Mesendoderm (in vitro differentiated cells): Measurements from ENCODE around the gene ADCY7.

Experiments
- DNase-seq: peaks from one replicate; pipeline ENCODE4 v3.0.0; 2013
- H2AK5ac ChIP-seq: 2 replicates; pipeline ENCODE4 v1.6.1; 2013; ENCODE audit warnings: low read length, inconsistent platforms
- H2BK120ac ChIP-seq: 2 replicates; pipeline ENCODE4 v1.6.1; 2013; ENCODE audit warnings: low read depth, mild to moderate bottlenecking, low read length, moderate library complexity, mixed read lengths
- H2BK15ac ChIP-seq: replicated peaks from 2 replicates; pipeline ENCODE4 v1.6.1; 2013; ENCODE audit warnings: low read depth, mild to moderate bottlenecking, moderate library complexity
- H2BK5ac ChIP-seq: 2 replicates; pipeline ENCODE4 v1.6.1; 2013; ENCODE audit warnings: low read length, inconsistent platforms
- H3K18ac ChIP-seq: 2 replicates; pipeline ENCODE4 v1.6.1; 2013; ENCODE audit warnings: mild to moderate bottlenecking, low read length, mixed read lengths
- H3K23ac ChIP-seq: one replicate; pipeline ENCODE4 v1.6.1; 2013; ENCODE audit warnings: low read length
- H3K27ac ChIP-seq: 2 replicates; pipeline ENCODE4 v1.5.1; 2013; ENCODE audit warnings: low read depth, mild to moderate bottlenecking, inconsistent platforms, low read length, moderate library complexity
- H3K27me3 ChIP-seq: 2 replicates; pipeline ENCODE4 v1.6.1; 2013; ENCODE audit warnings: low read length, control low read depth, mild to moderate bottlenecking, inconsistent platforms; ENCODE audit not compliant: insufficient read depth, poor library complexity
- H3K36me3 ChIP-seq: 2 replicates; pipeline ENCODE4 v1.6.1; 2013; ENCODE audit warnings: low read length, inconsistent platforms; ENCODE audit not compliant: control insufficient read depth, insufficient read depth
- H3K4ac ChIP-seq: one replicate; pipeline ENCODE4 v1.6.1; 2013; ENCODE audit warnings: low read depth, mild to moderate bottlenecking, low read length, moderate library complexity
- H3K4me1 ChIP-seq: 2 replicates; pipeline ENCODE4 v1.6.1; 2013; ENCODE audit warnings: low read depth, low read length, inconsistent platforms; ENCODE audit not compliant: control insufficient read depth
- H3K4me2 ChIP-seq: 2 replicates; pipeline ENCODE4 v1.6.1; 2013; ENCODE audit warnings: low read length
- H3K4me3 ChIP-seq: 2 replicates; pipeline ENCODE4 v1.5.1; 2013; ENCODE audit warnings: mild to moderate bottlenecking, low read length
- H3K56ac ChIP-seq: one replicate; pipeline ENCODE4 v1.6.1; 2013; ENCODE audit warnings: low read length
- H3K79me1 ChIP-seq: 2 replicates; pipeline ENCODE4 v1.6.1; 2013; ENCODE audit warnings: low read length, inconsistent platforms
- H3K79me2 ChIP-seq: 2 replicates; pipeline ENCODE4 v1.6.1; 2013; ENCODE audit warnings: mild to moderate bottlenecking, low read length; ENCODE audit not compliant: control insufficient read depth, insufficient read depth
- H3K9ac ChIP-seq: 2 replicates; pipeline ENCODE4 v1.6.1; 2013; ENCODE audit warnings: low read length, inconsistent platforms
- H4K5ac ChIP-seq: one replicate; pipeline ENCODE4 v1.6.1; 2013; ENCODE audit warnings: low read length
- H4K8ac ChIP-seq: one replicate; pipeline ENCODE4 v1.6.1; 2013; ENCODE audit warnings: low read depth, mild to moderate bottlenecking, control low read depth, low read length, moderate library complexity
- WGBS: extraction: QIAGEN DNeasy Blood & Tissue Kit; methylation state at CpG from one replicate; pipeline ENCODE4 v1.1.7; 2013; ENCODE audit warnings: low lambda C conversion rate, missing lambda C conversion rate; ENCODE audit not compliant: insufficient coverage; ENCODE audit errors: extremely low coverage; 5-methylcytosine and 5-hydroxymethylcytosine counted together

Gene ADCY7

GRCh38 chr16:50305441-50306061 lies 39.2 kb downstream of the ADCY7 start:
- no peaks in the 10 kb centered on the region for H3K27me3 ChIP-seq

GRCh38 chr16:50306287-50306686 lies 39.9 kb downstream of the ADCY7 start:
- H3K79me2 ChIP-seq, result no peaks in the 10 kb centered on the region
- H3K27me3 ChIP-seq, result no peaks in the 10 kb centered on the region
- no peak overlapping the region for H2BK15ac ChIP-seq
- no peak overlapping the region for H2AK5ac ChIP-seq
- no peak overlapping the region for H3K4me3 ChIP-seq
- no peak overlapping the region for H2BK120ac ChIP-seq
- H3K4ac ChIP-seq, result no peak overlapping the region
- H2BK5ac ChIP-seq, result no peak overlapping the region
- no peaks in the 10 kb centered on the region for H3K4me1 ChIP-seq
- no peak for DNase-seq
- no peak overlapping the region for H3K23ac ChIP-seq
- H4K8ac ChIP-seq, result no peak overlapping the region
- H3K4me2 ChIP-seq, result no peak overlapping the region
- no peak overlapping the region for H3K18ac ChIP-seq
- no peaks in the 10 kb centered on the region for H3K79me1 ChIP-seq
- H3K27ac ChIP-seq, result no peak overlapping the region
- no peak overlapping the region for H3K56ac ChIP-seq
- no peaks in the 10 kb centered on the region for H3K36me3 ChIP-seq
- WGBS, result no CpG with 5 or more reads among the region's 9 CpGs
- no peak overlapping the region for H4K5ac ChIP-seq
- H3K9ac ChIP-seq, result no peak overlapping the region

More at GRCh38 chr16:50305441-50306061, 39.2 kb downstream of the ADCY7 start:
- H4K8ac ChIP-seq, result no peak overlapping the region
- H3K9ac ChIP-seq, result no peak overlapping the region
- no peaks in the 10 kb centered on the region for H3K36me3 ChIP-seq
- H2BK5ac ChIP-seq, result no peak overlapping the region
- no peaks in the 10 kb centered on the region for H3K4me1 ChIP-seq
- no peaks in the 10 kb centered on the region for H3K79me1 ChIP-seq
- no peak overlapping the region for H2BK15ac ChIP-seq
- no peak overlapping the region for H2AK5ac ChIP-seq
- H3K56ac ChIP-seq, result no peak overlapping the region
- no peak overlapping the region for H3K4ac ChIP-seq
- H3K18ac ChIP-seq, result no peak overlapping the region
- DNase-seq, result no peak
- no peaks in the 10 kb centered on the region for H3K79me2 ChIP-seq
- no CpG with 5 or more reads among the region's 21 CpGs for WGBS
- H3K4me2 ChIP-seq, result no peak overlapping the region
- H3K27ac ChIP-seq, result no peak overlapping the region
- H4K5ac ChIP-seq, result no peak overlapping the region
- H2BK120ac ChIP-seq, result no peak overlapping the region
- H3K23ac ChIP-seq, result no peak overlapping the region
- H3K4me3 ChIP-seq, result no peak overlapping the region

GRCh38 chr16:50308237-50308965 lies 42.0 kb downstream of the ADCY7 start:
- no peak overlapping the region for H3K23ac ChIP-seq
- no peak overlapping the region for H3K27ac ChIP-seq
- no peak overlapping the region for H3K4me2 ChIP-seq
- no peaks in the 10 kb centered on the region for H3K4me1 ChIP-seq
- no peak for DNase-seq
- no CpG with 5 or more reads among the region's 18 CpGs for WGBS
- no peak overlapping the region for H2BK120ac ChIP-seq
- H3K79me1 ChIP-seq, result no peaks in the 10 kb centered on the region
- H3K27me3 ChIP-seq, result no peaks in the 10 kb centered on the region
- no peak overlapping the region for H2BK5ac ChIP-seq
- no peak overlapping the region for H3K4ac ChIP-seq
- H3K4me3 ChIP-seq, result no peak overlapping the region
- no peak overlapping the region for H2BK15ac ChIP-seq
- no peak overlapping the region for H4K5ac ChIP-seq
- no peak overlapping the region for H3K18ac ChIP-seq
- no peaks in the 10 kb centered on the region for H3K36me3 ChIP-seq
- no peaks in the 10 kb centered on the region for H3K79me2 ChIP-seq
- H3K9ac ChIP-seq, result no peak overlapping the region
- H3K56ac ChIP-seq, result no peak overlapping the region
- no peak overlapping the region for H4K8ac ChIP-seq
- no peak overlapping the region for H2AK5ac ChIP-seq

- H2BK15ac ChIP-seq, result no peak overlapping the region
- no peak overlapping the region for H3K23ac ChIP-seq
- no peak overlapping the region for H3K18ac ChIP-seq
- H3K27ac ChIP-seq, result no peak overlapping the region
- DNase-seq, result no peak
- H3K4ac ChIP-seq, result no peak overlapping the region
- WGBS, result no CpG with 5 or more reads among the region's 11 CpGs
- no peaks in the 10 kb centered on the region for H3K4me1 ChIP-seq
- H3K56ac ChIP-seq, result no peak overlapping the region
- no peak overlapping the region for H4K8ac ChIP-seq
- no peak overlapping the region for H3K9ac ChIP-seq
- H3K4me3 ChIP-seq, result no peak overlapping the region
- H3K4me2 ChIP-seq, result no peak overlapping the region
- H3K36me3 ChIP-seq, result peaks cover 2% of the 10 kb centered on the region
- no peak overlapping the region for H2BK5ac ChIP-seq
- no peak overlapping the region for H2BK120ac ChIP-seq
- H3K79me2 ChIP-seq, result no peaks in the 10 kb centered on the region
- no peaks in the 10 kb centered on the region for H3K27me3 ChIP-seq
- no peak overlapping the region for H2AK5ac ChIP-seq
- H4K5ac ChIP-seq, result no peak overlapping the region
- no peaks in the 10 kb centered on the region for H3K79me1 ChIP-seq
These were observed 42.8 kb downstream of the ADCY7 start for GRCh38 chr16:50309156-50309526.

- Histone ChIP-seq H3K36me3 (peaks cover 2% of the 10 kb centered on the region), H2BK120ac (no peak overlapping the region), H3K4me1 (no peaks in the 10 kb centered on the region), H3K18ac (no peak overlapping the region), H4K8ac (no peak overlapping the region), H3K56ac (no peak overlapping the region), H2BK5ac (no peak overlapping the region), H2BK15ac (no peak overlapping the region), H3K27ac (no peak overlapping the region), H3K79me1 (no peaks in the 10 kb centered on the region), H2AK5ac (no peak overlapping the region), H3K23ac (no peak overlapping the region), H4K5ac (no peak overlapping the region), H3K79me2 (no peaks in the 10 kb centered on the region), H3K4me2 (no peak overlapping the region), H3K4ac (no peak overlapping the region), H3K4me3 (no peak overlapping the region), H3K27me3 (no peaks in the 10 kb centered on the region), H3K9ac (no peak overlapping the region)
- DNase-seq, result no peak
- no CpG with 5 or more reads among the region's 15 CpGs for WGBS
These were observed 43.4 kb downstream of the ADCY7 start for GRCh38 chr16:50309527-50310307.
